HG02870 (cell line): ENCODE measurements around the gene SIRT1.
"Not testable (repeated sequence)": the region's sequence is repeated elsewhere in the genome, so short reads cannot be mapped to it uniquely, and the experiment has no call there.

Source experiments
- ATAC-seq: cut with Tn5 transposase; IDR thresholded peaks from one replicate; pipeline ENCODE4 v1.9.1; 2021; ENCODE audit warnings: mild to moderate bottlenecking, moderate library complexity; ENCODE audit not compliant: unreplicated experiment

Gene SIRT1

GRCh38 chr10:67875340-67876238 is 8.9 kb upstream of the SIRT1 start:
- no peak for ATAC-seq

- ATAC-seq, result not testable (repeated sequence)
Measured at GRCh38 chr10:67877421-67877820, 7.0 kb upstream of the SIRT1 start.

- ATAC-seq, result no peak
Measured at GRCh38 chr10:67878133-67878532, 6.3 kb upstream of the SIRT1 start.

GRCh38 chr10:67883710-67884312 is 645 bp upstream of the SIRT1 start:
- ATAC-seq, result no peak

- ATAC-seq, result peak; percentile 56
Measured at GRCh38 chr10:67884842-67885670, 600 bp downstream of the SIRT1 start.

- no peak for ATAC-seq
Measured at GRCh38 chr10:67893637-67894036, 9.2 kb downstream of the SIRT1 start.

GRCh38 chr10:67903581-67903980 is 19.1 kb downstream of the SIRT1 start:
- no peak for ATAC-seq

GRCh38 chr10:67912331-67912946 is 28.0 kb downstream of the SIRT1 start:
- no peak for ATAC-seq

GRCh38 chr10:67914777-67915340 is 30.4 kb downstream of the SIRT1 start:
- no peak for ATAC-seq

- no peak for ATAC-seq
Measured at GRCh38 chr10:67917169-67917568, 32.7 kb downstream of the SIRT1 start.

- ATAC-seq, result no peak
Measured at GRCh38 chr10:67917679-67918078, 33.2 kb downstream of the SIRT1 start.

- ATAC-seq, result no peak
Measured at GRCh38 chr10:67921065-67921464, 36.6 kb downstream of the SIRT1 start.

- ATAC-seq, result no peak
Measured at GRCh38 chr10:67923551-67923950, 39.1 kb downstream of the SIRT1 start.

- ATAC-seq, result no peak
Measured at GRCh38 chr10:67924136-67924535, 39.7 kb downstream of the SIRT1 start.

- ATAC-seq, result no peak
Measured at GRCh38 chr10:67925449-67926005, 41.1 kb downstream of the SIRT1 start.

GRCh38 chr10:67926951-67927350 is 42.5 kb downstream of the SIRT1 start:
- no peak for ATAC-seq

GRCh38 chr10:67933199-67933598 is 48.7 kb downstream of the SIRT1 start:
- ATAC-seq, result no peak

- ATAC-seq, result no peak
Measured at GRCh38 chr10:67934336-67934735, 49.9 kb downstream of the SIRT1 start.

GRCh38 chr10:67935223-67935622 is 50.8 kb downstream of the SIRT1 start:
- no peak for ATAC-seq

- ATAC-seq, result no peak
Measured at GRCh38 chr10:67936416-67936815, 52.0 kb downstream of the SIRT1 start.
